ENCODE measurements around the gene GNG12.

DNA sequence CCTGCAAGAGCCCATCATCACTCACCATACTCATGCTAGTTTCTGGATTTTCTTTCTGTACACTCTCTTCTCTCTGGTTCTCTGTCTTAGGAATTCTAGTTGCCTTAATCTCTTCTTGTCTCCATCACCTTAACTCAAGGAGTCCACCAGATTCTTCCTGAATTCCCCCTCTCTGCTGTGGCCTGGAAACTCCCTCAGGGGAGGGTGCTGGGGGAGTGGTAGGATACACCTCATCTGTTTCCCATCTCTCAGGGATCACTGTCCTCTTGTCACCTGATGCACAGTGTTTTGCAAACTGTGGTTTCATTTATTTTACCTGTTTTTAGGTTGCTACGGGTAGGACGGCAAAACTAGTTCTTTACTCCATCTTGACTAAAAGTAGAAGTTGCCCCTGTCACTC lies 6.6 kb upstream of the GNG12 start:
- TF ChIP-seq, protein P1, sequence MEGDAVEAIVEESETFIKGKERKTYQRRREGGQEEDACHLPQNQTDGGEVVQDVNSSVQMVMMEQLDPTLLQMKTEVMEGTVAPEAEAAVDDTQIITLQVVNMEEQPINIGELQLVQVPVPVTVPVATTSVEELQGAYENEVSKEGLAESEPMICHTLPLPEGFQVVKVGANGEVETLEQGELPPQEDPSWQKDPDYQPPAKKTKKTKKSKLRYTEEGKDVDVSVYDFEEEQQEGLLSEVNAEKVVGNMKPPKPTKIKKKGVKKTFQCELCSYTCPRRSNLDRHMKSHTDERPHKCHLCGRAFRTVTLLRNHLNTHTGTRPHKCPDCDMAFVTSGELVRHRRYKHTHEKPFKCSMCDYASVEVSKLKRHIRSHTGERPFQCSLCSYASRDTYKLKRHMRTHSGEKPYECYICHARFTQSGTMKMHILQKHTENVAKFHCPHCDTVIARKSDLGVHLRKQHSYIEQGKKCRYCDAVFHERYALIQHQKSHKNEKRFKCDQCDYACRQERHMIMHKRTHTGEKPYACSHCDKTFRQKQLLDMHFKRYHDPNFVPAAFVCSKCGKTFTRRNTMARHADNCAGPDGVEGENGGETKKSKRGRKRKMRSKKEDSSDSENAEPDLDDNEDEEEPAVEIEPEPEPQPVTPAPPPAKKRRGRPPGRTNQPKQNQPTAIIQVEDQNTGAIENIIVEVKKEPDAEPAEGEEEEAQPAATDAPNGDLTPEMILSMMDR (IDR thresholded peaks at IDR 0.05; ENCODE audit: insufficient read depth, low read length, poor library complexity, severe bottlenecking), result no peak
- no peak for TF ChIP-seq EZH2phosphoT487 (conservative IDR thresholded peaks at IDR 0.05; ENCODE audit: low read length)

Data from SU-DHL-6 (cell line).